ENCODE results near the gene DOHH.

DOHH gene

DNA sequence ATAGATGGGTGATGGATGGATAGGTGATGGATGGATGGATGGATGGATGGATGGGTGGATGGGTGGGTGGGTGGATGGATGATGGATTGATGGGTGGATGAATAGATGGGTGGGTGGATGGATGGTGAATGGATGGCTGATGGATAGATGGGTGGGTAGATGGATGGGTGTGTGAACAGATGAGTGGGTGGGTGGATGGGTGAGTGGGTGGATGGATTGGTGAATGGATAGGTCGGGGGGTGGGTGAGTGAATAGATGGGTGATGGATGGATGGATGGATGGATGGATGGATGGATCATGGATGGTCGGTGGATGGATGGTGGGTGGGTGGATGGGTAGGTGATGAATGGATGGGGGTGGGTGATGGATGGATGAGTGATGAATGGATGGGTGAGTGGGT is 23.6 kb downstream of the DOHH start:
- DNase-seq, result no peak

DNA sequence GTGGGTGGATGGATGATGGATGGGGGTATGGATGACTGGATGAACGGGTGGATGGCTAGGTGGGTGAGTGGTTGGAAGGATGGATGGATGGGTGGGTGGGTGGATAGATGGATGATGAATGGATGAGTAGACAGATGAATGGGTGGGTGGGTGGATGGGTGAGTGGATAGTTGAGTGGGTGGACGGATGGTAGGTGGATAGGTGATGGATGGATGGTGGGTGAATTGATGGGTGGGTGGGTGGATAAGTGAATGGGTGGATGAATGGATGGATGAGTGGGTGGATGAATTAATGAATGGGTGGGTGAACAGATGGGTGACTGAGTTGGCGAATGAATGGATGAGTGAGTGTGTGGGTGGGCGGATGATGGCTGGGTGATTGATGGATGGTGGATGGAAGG is 25.0 kb downstream of the DOHH start:
- no peak for DNase-seq

DNA sequence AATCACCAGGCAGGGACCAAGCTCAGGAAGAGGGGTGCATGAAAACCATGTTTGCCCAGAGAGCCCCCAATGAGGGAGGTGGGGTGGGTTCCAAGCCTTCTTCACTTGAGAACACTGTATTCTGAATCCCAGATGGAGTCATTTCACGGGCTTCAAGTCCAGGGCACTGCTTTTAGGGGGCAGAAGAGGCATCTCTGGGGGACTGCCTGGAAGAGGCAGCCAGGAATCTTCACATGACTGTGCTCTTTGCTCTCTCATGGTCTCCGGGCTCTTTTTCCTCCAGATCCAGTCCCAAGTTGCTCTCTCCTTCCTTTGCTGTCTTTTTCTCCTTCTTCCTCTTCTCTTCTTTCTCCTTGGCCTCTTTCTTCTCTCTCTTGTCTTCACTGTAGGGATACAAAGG is 25.9 kb downstream of the DOHH start:
- no peak for DNase-seq

DNA sequence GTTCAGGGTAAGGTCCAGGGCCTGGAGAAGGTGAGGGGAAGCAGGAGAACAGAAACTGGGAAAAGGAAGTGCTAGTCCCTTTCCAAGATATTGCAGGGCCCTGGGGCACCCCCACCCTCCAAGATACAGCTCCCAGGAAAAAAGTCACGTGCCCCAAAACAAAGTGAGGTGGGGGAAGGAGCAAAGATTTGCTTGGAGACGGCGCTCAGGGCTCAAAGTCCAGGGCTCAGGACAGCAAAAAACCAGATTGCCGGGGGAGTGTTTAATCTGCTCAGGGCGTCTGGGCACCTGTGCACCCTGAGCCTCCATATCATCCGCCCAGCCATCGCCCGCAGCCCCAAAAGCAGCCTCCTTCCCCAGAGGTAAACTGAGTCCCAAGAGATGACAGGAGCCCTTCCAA is 26.5 kb downstream of the DOHH start:
- no peak for DNase-seq

DNA sequence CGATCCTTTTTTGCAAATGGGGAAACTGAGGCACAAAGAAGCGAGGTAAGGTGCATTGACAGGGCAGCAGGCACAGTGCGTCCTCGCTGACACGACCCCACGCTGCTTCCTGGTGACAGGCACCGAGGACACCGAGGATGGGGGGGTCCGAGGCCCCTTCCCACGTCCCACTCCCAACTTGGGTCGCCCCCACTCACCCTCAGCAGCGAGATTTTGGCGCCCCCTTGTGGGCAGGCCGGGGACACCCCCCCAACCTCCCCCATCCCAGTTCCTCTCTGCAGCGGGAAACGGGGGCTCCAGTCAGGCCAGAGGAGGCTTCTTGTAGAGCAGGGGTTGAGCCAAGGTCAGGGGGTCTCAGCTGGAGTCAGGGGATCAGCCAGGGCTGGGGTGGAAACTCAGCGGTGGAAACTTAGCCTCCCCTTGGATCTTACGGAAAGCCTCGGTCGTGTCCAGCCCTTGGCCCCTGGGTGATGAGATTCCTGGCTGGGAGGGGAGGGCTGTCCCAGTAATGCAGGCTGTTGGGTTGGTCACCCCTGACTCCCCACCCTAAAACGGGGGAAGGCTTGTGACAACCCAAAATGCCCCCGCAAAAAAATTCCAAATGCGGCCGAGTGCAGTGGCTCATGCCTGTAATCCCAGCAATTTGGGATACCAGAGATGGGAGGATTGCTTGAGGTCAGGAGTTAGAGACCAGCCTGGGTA is 28.4 kb downstream of the DOHH start:
- peak; percentile 81 for DNase-seq

DNA sequence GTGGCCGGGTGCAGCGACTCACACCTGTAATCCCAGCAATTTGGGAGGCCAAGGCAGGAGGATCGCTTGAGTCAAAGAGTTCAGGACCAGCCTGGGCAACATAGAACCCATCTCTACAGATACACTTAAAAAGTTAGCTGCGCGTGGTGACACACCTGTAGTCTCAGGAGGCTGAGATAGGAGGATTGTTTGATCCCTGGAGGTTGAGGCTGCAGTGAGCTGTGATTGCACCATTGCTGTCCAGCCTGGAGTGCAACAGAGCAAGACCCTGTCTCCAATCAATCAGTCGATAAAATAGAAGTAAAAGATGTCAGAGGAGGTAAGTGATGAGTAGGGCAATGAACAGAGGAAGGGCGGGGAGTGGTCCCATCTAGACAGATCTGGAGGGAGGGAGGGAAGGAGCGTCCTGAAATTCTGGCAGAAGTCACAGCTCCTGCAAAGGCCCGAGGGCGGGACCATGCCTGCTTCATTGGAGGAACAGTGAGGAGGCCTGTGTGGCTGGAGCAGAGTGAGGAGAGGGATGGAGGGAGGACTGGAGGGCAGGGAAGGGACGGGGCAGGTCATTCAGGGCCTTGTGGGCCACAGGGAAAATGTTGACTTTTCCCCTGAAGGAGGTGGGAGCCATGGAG is 29.9 kb downstream of the DOHH start:
- DNase-seq, result no peak

DNA sequence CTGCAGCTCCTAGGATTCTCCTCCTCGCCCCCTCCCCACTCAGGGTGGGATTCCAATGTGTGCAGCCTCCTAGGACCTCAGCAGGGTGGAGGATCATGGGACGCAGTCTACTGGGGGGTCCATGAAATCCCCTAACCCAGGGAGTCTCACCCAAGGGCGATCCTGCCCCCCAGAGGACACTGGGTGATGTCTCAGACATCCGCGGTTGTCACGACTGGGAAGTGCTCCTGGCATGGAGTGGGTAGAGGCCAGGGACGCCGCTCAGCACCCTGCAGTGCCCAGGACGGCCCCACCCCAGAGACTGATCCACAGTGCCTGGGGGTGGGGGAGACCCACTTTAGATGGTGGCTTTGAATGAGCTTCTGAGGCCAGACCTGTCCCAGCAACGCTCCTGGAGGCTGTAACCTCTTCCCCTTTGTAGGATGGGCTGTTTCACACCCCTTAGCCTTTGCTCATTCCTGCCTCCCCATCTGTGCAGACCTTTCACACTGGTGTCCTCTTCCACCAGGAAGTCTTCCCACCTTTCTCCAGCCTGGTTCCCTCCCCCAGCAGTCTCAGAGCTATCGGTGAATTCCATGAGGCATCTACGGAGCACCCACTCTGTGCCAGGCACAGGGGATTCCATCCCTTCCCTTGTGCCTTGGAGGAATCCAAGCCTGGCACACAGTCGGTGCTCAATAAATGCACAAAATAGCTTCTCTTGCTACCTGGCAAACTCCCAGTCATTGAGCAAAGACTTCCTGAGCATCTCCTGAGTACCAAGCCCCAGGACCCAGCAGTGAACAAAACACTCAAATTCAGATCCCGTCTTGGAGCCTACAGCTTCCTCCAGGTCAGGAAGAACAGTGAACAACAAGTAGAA is 30.6 kb downstream of the DOHH start:
- DNase-seq, result no peak

DNA sequence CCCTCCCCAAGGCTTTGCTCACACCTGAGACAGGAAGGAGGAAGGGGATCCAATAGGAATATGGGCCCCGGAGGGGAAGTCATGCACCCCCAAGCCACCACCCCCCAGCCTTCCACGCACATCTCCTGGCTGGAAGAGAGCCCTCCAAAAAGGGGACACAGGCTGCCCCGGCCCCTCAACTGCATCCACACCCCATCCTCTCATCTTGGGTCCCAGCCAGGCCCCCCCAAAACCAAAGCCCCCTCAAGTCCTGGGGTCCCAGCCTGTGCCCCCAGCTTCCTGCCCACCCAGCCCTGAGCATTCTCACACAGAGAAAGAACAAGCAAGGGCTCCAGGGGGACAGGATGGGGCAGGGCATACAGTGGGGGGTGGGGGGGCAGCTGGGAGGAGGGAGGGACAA is 32.3 kb downstream of the DOHH start:
- DNase-seq, result no peak

DNA sequence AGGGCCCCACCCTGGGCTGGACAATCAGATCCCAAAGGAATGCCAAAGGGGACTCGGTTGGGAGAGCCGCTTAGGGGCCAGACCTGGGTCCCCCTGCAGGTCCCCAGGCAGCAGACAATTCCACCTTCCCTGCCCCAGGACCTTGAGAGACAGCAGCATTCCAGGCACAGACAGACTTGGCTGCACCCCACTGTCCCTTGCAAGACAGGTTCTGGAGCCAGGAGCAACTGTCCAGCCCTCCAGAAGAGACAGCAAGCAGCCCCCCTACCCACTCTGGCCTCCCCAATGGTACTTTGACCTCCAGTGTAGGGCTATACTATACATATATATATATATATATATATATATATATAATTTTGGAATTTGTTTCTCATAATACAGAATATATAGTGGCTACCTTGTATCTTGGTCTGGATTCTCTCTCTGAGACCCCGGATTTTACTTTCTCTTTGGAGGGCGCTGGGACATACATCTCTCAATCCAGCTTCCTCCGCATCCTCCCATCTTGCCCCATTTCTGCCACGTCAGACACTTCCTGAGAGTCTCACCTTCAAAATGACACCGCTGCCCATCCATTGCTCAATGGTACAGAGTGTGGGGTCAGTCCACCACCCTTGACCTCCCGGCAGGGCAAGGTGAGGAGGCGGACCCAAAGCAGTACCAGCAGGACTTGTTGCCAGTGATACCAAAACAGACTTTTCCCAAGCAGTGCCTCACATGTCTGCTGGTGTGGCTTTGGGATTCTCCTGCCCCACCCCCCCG is 32.9 kb downstream of the DOHH start:
- DNase-seq, result no peak

DNA sequence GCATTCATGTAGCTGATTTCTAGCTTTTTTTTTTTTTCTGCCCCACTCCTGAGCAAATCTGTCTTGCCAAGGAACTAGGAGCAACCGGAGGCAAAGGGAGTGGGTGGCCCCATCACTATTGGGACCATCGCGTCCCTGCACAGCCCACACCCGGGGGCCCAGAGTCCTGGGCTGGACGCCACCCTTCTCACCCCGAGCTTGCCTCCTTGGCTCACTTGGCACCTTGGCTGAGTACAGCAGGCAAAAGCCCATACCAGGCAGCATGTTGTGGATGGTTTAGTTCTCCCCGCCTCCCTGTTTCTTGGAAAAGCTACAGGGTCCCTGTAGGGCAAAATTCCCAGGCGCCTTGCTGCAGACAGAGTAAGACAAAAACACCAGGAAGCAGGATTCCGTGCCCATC is 33.8 kb downstream of the DOHH start:
- no peak for DNase-seq

DNA sequence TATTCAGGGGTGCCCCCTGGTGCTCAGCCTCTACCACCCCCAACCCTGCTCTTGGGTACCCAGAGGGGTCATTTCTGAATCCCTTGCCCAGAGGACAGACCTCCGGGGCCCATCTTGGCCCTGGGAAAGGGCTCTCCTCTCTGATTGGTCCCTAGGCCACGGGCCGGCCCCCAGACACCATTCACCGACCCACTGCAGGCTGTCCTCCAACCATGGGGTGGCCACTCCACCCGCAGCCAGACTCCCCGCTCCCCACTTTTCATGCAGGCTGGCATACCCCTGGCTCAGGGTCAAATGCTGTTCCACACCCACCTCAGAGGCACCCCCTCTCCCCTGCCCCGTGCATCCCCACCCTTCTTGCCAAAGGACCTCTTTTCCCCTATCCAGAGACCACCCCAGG is 34.9 kb downstream of the DOHH start:
- DNase-seq, result no peak

DNA sequence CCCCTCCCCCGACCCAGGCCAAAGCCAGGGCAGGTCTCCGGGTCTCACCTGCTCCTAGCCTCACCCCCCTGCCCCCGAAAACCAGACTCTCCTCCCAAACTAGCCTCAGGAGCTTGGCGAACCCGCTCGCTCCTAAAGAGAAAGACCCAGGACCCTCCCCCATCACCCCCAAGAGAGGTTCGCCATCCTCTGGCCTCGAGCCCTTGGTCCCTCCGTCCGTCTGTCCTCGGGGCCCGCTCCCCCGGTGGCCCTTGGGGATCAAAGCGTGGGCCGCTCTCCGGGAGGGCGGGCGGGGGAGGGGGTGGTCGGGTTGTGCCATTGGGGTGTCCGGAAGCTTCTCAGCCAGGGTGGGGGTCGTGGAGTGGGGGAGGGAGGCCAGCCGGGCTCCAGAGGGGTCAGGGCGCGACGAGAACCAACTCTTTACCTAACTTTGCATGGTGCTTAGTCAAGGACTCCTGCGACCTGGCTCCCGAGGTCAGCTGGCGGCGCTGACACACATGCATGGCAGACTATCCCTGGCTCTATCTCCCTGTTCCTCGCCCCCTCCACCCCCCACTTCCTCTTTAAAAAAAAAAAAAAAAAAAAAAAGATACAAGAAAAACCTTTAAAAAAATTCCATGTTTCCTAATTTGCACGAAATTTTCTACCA is 35.8 kb downstream of the DOHH start:
- DNase-seq, result no peak

DNA sequence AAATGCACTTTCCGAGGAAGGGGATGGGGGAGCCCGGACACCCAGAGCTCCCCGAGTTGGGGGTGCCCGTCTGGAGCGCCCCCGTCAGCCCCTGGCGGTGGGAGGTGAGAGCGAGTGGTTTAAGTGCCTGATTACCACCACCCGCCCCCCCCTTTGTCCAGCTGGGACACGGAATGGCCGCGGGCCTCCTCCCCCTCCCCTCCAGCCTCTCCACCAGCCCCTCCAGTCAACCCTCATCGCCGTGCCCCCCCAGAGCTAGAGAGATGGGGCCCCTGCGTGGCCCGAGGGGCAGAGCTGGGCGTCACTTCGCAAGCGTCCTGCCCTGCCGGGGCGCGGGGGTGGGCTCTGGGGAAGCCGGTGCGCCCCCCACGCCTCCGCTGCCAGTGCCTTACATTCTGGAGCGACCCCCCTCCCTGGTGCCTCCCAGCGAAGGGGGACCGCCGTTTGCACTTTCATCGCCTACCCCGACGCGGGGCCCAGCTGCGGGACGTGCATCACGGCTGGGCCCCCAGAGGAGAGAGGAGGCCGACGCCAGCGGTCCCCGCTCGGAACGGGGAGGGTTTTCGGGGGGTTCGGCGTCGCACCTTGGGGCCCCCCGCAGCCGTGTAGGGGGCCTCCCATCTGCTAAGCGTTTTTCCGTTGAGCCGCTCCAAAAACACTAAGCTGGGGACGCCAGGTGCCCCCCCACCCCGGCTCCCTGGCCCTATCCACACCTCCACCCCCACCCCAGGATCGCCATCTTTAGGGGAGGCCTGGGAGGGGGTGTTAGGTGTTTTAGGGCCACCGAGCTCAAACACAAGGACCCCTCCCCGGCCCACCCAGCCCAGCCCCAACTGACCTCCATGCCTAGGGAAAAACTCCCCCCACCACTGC is 36.5 kb downstream of the DOHH start:
- DNase-seq, result no peak

DNA sequence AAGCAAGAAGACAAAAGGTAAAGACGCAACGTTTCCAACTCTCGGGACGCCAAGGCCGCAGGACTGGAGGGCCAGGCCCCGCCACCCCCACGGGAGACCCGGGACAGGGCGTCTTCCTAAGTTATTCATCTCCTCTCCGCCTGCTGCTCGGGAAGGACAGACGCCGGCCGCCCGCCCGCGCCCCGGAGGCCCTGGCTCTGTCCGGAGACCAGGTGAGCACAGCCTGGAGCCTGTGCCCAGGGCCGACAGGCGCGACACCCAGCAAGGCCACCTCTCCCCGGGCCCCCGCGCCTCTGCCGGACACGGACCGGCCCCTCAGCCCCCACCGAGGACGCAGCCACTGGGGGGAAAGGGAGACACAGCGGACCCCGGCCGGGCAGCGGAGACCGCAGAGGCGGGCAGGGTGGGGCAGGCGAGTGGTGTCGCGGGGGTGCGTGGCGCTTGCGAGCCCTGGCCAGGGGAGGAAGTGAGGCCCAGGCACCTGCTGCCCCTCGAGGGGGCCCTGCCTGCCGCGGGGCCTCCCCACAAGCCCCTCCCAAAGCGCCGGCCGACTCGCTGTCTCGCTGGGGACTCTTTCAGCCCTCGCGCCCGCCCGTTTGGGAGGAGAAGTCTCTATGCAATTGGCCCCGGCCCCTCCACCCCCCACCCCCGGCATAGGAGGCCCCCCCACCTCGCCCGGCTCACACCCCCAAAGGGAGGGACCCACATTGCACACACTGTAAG is 37.3 kb downstream of the DOHH start:
- no peak for DNase-seq

DNA sequence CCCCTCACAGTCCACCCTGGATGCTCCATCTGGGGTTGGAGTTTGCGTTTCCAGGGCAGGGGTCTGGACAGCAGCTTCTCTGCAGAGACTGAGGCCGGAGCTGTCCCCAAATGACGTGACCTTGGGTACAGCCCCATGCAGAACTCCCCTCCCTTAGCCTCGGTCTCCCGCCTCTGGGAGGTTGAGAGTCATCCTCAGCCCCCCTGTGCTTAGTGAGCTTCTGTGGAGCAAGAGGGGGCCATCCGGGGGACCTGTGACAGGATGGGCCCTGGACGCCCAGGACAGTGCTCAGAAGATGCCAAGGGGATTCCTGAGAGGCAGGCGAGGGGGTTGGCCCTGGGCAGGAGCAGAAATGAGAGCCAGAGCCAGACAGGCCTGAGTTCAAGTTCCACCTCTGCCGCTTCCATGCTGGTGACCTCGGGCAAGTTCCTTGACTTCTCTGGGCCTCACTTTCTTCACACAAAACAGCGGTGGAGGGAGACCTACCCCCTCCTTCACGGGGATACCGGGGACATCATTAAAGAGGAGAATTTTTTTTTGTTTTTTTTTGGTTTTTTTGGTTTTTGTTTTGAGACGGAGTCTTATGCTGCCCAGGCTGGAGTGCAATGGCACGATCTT is 40.4 kb downstream of the DOHH start:
- DNase-seq, result no peak

DNA sequence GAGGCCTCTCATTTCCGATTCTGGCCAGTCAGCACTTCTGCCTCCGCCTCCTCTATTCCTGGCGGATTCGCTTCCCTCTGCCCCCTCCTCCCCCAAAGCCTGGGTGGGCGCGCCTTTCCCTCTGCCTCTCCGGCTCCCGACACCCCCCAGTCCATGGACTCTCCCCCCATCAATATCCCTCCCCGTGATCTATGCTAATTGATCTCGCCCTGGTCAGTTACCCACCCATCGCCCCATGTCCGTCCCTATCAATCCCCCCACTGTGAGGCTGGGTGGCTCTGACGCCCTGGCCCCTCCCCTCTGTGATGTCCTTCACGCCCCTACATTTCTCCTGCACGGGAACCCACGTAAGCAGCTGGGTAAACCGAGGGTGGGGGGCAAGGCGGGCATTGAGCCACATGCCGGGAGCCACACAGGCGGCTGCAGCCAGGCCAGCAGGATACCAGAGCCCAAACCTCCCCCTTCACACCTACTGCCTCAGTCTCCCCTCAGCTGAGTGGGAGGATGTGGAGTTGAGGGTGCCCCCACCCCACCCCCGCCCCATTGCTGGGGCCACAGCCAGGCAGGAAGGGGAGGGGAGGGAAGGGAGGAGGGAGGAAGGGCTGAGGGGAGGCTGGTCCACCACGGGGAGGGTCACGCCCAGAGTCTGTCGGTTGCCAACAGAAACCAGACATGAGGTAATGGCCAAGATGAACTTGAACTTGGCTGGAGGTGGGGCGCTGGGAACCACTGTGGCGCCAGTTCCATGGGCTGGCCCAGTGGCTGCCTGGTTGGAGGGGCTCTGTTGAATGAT is 41.2 kb downstream of the DOHH start:
- DNase-seq, result peak; percentile 94

DNA sequence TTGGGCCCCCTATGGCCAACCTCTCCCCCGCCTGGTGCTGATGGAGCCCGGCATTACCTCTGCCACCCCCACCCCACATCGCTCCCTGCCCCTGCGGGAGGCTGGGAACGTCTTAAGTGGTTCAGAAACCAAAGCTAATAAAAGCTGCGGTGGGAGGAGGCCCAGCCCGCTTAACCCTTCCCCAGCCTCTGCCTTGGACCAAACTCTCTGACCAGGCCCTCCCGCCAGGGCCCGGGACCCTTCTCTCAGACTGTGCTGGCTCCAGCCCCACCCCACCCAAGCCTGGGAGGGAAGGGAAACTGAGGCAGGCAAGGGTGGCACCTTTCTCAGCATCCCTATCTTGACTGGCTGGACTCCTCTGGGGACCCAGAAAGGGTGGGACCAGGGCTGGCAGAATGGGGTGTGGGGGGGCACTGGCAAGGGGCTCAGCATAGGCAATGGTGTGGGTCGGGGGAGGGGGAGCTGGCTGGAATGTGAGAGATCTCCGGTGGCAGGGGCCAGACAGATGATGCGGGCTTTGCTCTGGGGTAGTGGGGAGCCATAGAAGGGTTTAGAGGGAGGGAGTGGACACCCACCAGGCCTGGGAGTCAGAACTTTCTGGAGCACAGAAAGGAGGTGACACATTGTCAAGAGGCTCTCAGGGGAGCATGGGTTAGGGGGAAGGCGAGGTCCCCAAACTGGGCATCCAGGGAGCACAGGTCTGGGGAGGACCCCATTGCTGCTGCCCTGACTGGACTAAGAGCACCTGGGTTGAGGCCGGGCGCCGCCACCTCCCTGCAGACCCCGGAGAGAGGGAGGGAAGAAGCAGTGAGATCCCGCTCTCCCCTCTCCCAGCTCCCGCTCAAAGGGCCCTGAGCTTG is 42.0 kb downstream of the DOHH start:
- peak; percentile 78 for DNase-seq

DNA sequence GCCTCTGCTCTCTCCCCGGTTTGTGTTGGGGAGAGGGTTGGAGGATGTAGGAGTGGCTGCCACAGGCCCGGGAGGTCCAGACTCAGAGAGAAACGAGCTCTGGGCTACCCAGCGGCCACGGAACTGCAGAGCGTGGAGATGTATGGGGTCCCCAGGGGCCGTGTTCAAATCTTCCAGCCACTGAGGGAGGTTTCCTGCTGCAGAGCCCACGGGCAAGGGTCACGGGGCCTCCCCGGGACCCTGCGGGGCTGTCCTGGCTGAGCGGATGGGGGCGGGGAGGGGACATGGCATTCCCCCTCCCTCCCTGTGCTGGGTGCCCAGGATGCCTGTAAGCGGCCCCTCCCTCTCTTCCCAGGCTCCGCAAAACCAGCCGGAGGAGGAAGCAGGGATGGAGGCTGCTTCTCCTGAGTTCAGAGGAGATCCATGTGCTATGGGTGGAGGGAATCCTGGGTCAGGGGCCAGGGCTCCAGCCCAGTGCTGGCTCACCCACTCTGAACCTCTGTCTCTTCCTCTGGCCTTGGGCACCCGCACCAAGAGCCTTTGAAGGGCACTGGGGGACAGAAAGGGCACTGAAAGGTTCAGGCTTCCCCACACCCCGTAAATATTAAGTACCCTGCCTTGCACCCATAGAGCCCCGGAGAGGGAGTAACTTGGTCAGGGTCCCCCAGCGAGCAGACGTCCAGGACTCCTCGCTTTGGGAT is 42.8 kb downstream of the DOHH start:
- DNase-seq, result peak; percentile 69

Data from right forelimb (tissue), 1 donor.